PFSK-1 (cell line): ENCODE measurements around the gene PDZD7.
A peak's percentile ranks its signal among the peaks of the same experiment; 100 is the strongest.

ENCODE experiments used
- FOXP2 ChIP-seq: optimal IDR thresholded peaks from 2 replicates; pipeline ENCODE3; 2011; ENCODE audit warnings: borderline replicate concordance, control low read depth, inconsistent platforms; ENCODE audit not compliant: insufficient read depth; ENCODE audit errors: extremely low read length, extremely low read depth
- POLR2AphosphoS5 ChIP-seq: IDR thresholded peaks from 2 replicates; pipeline ENCODE4 v1.6.1; 2012; ENCODE audit warnings: low read depth, mild to moderate bottlenecking, control low read depth, low read length, moderate library complexity
- REST ChIP-seq, 2 experiments: IDR thresholded peaks; 2 replicates each; pipeline versions ENCODE4 v1.6.1 to v1.8.0; 2011 to 2012; ENCODE audit warnings: low read depth in 2 of 2, low read length in 2 of 2, control low read depth in 1 of 2, inconsistent platforms in 1 of 2, mild to moderate bottlenecking in 1 of 2, moderate library complexity in 1 of 2; ENCODE audit not compliant: insufficient read depth in 1 of 2
- SIN3A ChIP-seq: IDR thresholded peaks from 2 replicates; pipeline ENCODE4 v1.6.1; 2012; ENCODE audit warnings: mild to moderate bottlenecking, low read length, moderate library complexity, borderline replicate concordance; ENCODE audit not compliant: insufficient read depth
- TAF1 ChIP-seq: IDR thresholded peaks from 2 replicates; pipeline ENCODE4 v1.6.1; 2012; ENCODE audit warnings: low read length, control low read depth, borderline replicate concordance; ENCODE audit not compliant: insufficient read depth

PDZD7 gene

GRCh38 chr10:101060951-101061623, 30.2 kb upstream of the PDZD7 start:
- TF ChIP-seq TAF1, result peak; percentile 48; the same call in 1 of the 2 replicates
- peak; percentile 44 for TF ChIP-seq POLR2AphosphoS5
- 0 out of 4 replicates have a peak, but pooled peaks of 1 of the 2 experiments have one; percentile 6 for TF ChIP-seq REST (IDR thresholded peaks at IDR 0.05; ENCODE audit: insufficient read depth in 1 of 2, low read depth in 2 of 2, low read length in 2 of 2)
- TF ChIP-seq SIN3A, result no peak

- peak; percentile 68; the same call in 1 of the 2 replicates for TF ChIP-seq SIN3A
- peak; percentile 46; the same call in 1 of the 2 replicates for TF ChIP-seq POLR2AphosphoS5
- no peak; the same call in 1 of the 2 replicates for TF ChIP-seq TAF1
- TF ChIP-seq REST (IDR thresholded peaks at IDR 0.05; ENCODE audit: insufficient read depth in 1 of 2, low read depth in 2 of 2, low read length in 2 of 2), result no peak
- TF ChIP-seq FOXP2, result no peak
Measured at GRCh38 chr10:101060036-101060950, 29.4 kb upstream of the PDZD7 start.

GRCh38 chr10:101056365-101057151, 25.6 kb upstream of the PDZD7 start:
- TF ChIP-seq POLR2AphosphoS5 (no peak), REST (IDR thresholded peaks at IDR 0.05; ENCODE audit: insufficient read depth in 1 of 2, low read depth in 2 of 2, low read length in 2 of 2) (no peak), SIN3A (no peak), TAF1 (no peak), FOXP2 (no peak)

- TF ChIP-seq REST (IDR thresholded peaks at IDR 0.05; ENCODE audit: insufficient read depth in 1 of 2, low read depth in 2 of 2, low read length in 2 of 2), result no peak
- TF ChIP-seq SIN3A, result no peak
- no peak for TF ChIP-seq FOXP2
- TF ChIP-seq POLR2AphosphoS5, result no peak
- no peak for TF ChIP-seq TAF1
Measured at GRCh38 chr10:101055411-101055810, 24.5 kb upstream of the PDZD7 start.
